GM19099 (cell line): ENCODE data around the gene SRMS.

Source experiments
- POLR2A ChIP-seq: IDR thresholded peaks from 3 replicates; pipeline ENCODE4 v1.6.1; 2011; ENCODE audit warnings: low read depth; ENCODE audit not compliant: insufficient read length; ENCODE audit errors: extremely low read depth

Gene SRMS

GRCh38 chr20:63492518-63492917 is 55.0 kb downstream of the SRMS start:
- no peak for TF ChIP-seq POLR2A

DNA sequence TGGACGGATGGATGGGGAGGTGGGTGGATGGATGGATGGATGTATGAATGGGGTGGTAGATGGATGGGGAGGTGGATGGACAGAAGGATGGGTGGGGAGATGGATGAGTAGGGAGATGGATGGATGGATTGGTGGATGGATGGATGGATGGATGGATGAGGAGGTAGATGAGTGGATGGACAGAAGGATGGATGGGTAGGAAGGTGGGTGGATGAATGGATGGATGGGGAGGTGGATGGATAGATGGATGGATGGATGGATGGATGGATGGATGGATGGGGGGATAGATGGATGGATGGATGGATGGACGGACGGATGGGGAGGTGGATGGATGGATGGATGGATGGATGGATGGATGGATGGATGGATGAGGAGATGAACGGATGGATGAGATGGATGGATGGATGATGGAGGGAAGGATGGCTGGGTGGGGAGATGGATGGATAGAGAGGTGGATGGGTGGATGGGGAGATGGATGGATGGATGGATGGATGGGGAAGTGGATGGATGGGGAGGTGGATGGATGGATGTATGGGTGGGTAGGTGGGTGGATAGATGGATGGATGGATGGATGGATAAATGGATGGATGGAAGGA is 55.8 kb downstream of the SRMS start:
- no peak for TF ChIP-seq POLR2A

GRCh38 chr20:63491078-63491477 is 56.5 kb downstream of the SRMS start:
- TF ChIP-seq POLR2A = no peak
